Stimulated activated CD4-positive, alpha-beta T cell treated with anti-CD3 and anti-CD28 coated beads, Interleukin-1b, Interleukin-23, amount 100 ng/mL, for 1 hour (primary cell): ENCODE measurements around the gene NARS2.
"Not testable (repeated sequence)": the region's sequence is repeated elsewhere in the genome, so short reads cannot be mapped to it uniquely, and the experiment has no call there.

Experiments used
- DNase-seq, 2 donors: peaks; one replicate each; pipeline ENCODE4 v3.0.0-alpha.2; 2020; ENCODE audit warnings: low read depth in 2 of 2

The NARS2 gene

GRCh38 chr11:78492973-78493372, 81.7 kb downstream of the NARS2 start:
- DNase-seq = no peak

- no peak for DNase-seq
Observed at GRCh38 chr11:78489184-78489583, 85.5 kb downstream of the NARS2 start.

GRCh38 chr11:78478536-78478935, 96.1 kb downstream of the NARS2 start:
- DNase-seq = no peak

GRCh38 chr11:78476066-78476465, 98.6 kb downstream of the NARS2 start:
- DNase-seq = no peak

GRCh38 chr11:78474451-78474850, 100.2 kb downstream of the NARS2 start:
- no peak for DNase-seq

GRCh38 chr11:78472905-78473304, 101.8 kb downstream of the NARS2 start:
- no peak for DNase-seq

- no peak for DNase-seq
Observed at GRCh38 chr11:78472382-78472781, 102.3 kb downstream of the NARS2 start.

- no peak for DNase-seq
Observed at GRCh38 chr11:78470861-78471442, 103.7 kb downstream of the NARS2 start.

- DNase-seq = no peak
Observed at GRCh38 chr11:78469896-78470295, 104.8 kb downstream of the NARS2 start.

- DNase-seq = no peak
Observed at GRCh38 chr11:78467931-78468330, 106.7 kb downstream of the NARS2 start.

GRCh38 chr11:78467370-78467769, 107.3 kb downstream of the NARS2 start:
- DNase-seq = no peak

- DNase-seq = no peak
Observed at GRCh38 chr11:78465169-78465942, 109.3 kb downstream of the NARS2 start.

GRCh38 chr11:78464787-78465168, 109.9 kb downstream of the NARS2 start:
- DNase-seq = not testable (repeated sequence)

GRCh38 chr11:78460471-78460870, 114.2 kb downstream of the NARS2 start:
- no peak for DNase-seq

GRCh38 chr11:78459738-78460137, 114.9 kb downstream of the NARS2 start:
- DNase-seq = no peak

- DNase-seq = no peak
Observed at GRCh38 chr11:78457448-78457847, 117.2 kb downstream of the NARS2 start.

GRCh38 chr11:78453140-78453935, 121.3 kb downstream of the NARS2 start:
- no peak for DNase-seq

GRCh38 chr11:78451371-78452150, 123.1 kb downstream of the NARS2 start:
- DNase-seq = no peak

- DNase-seq = no peak
Observed at GRCh38 chr11:78450866-78451265, 123.8 kb downstream of the NARS2 start.

- no peak for DNase-seq
Observed at GRCh38 chr11:78449866-78450265, 124.8 kb downstream of the NARS2 start.

- DNase-seq = no peak
Observed at GRCh38 chr11:78446210-78446609, 128.5 kb downstream of the NARS2 start.

- DNase-seq = no peak
Observed at GRCh38 chr11:78444726-78445125, 129.9 kb downstream of the NARS2 start.
